ENCODE measurements around the gene OSBPL10. TPM values are rescaled to one million over a fixed set of nuclear protein-coding genes. Genes with fewer than 3 reads are reported as not detected.

OSBPL10 gene
- polyA plus RNA-seq, 1 donor: 12.4 TPM

DNA sequence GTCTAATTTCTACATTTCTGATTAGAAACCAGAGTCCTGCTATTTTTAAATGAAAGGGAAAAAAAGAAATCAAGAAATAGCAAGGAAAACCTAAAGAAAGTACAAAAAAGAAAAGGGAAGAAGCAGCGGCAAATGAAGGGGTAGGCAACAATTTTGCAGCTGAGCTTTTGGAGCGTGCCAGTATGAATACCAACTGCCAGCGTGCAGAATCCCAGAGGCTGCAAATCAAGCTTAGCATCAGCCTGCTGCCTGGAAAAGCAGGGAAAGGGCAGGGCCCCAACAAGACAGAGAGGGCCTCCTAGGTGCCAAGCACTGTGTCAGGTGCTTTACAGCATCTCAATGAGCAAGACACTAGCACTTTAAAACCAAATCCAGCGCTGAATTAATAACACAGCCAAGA is 271.5 kb downstream of the OSBPL10 start:
- DNase-seq: no peak
- Histone ChIP-seq H3K36me3 (ENCODE audit: control insufficient read depth, insufficient read depth, low read length) (no peaks in the 10 kb centered on the region), H3K27me3 (ENCODE audit: control insufficient read depth, insufficient read depth, low read length) (no peaks in the 10 kb centered on the region), H3K27ac (ENCODE audit: low read length) (no peak overlapping the region), H3K9me3 (ENCODE audit: control insufficient read depth, low read depth, low read length) (no peaks in the 10 kb centered on the region), H3K4me3 (ENCODE audit: low read length) (no peak overlapping the region), H3K4me1 (ENCODE audit: control insufficient read depth, insufficient read depth, low read length) (no peaks in the 10 kb centered on the region)
- 100% methylated on average over 2 of the region's 4 CpGs for WGBS (ENCODE audit: insufficient coverage, low lambda C conversion rate)

DNA sequence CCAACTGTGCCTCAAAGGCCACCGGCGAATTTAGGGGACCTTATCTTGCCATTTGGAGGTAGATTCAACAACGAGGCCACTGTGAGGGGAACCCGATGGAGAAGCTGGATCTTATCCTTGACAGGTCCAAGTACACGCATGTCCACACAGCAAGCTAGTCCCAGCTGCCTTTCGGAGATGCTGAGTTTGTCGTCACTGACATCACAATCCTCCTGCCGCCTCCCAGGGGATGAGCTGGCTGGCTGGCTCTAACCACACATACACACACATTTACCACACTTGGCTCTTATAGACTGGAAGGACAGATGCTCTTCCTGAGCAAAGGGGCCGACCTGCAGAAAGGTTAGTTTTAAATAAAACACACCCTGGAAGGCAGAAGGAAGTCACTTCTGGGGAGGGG is 272.1 kb downstream of the OSBPL10 start:
- Histone ChIP-seq H3K27ac (ENCODE audit: low read length) (no peak overlapping the region), H3K27me3 (ENCODE audit: control insufficient read depth, insufficient read depth, low read length) (no peaks in the 10 kb centered on the region), H3K4me1 (ENCODE audit: control insufficient read depth, insufficient read depth, low read length) (no peaks in the 10 kb centered on the region), H3K36me3 (ENCODE audit: control insufficient read depth, insufficient read depth, low read length) (no peaks in the 10 kb centered on the region), H3K9me3 (ENCODE audit: control insufficient read depth, low read depth, low read length) (no peaks in the 10 kb centered on the region), H3K4me3 (ENCODE audit: low read length) (no peak overlapping the region)
- DNase-seq: no peak
- no CpG with 5 or more reads among the region's 9 CpGs for WGBS (ENCODE audit: insufficient coverage, low lambda C conversion rate)

DNA sequence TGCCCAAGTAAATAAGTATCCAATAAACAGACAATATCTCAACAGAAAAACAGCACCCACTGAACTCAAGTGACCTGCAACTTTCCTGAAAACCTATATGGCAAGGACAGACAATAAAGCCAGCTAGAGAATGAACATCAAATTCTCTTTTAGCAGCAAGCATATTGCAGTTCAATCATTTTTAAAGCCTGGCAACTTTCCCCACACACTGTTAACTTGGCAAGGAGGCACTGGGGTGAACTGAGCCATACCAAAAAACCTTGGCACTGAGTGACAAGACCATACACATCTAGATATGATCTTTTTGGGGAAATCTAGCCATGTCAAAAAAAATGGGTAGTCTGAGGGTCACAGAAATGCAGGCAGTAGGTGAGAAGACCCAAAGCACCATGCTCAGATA is 273.8 kb downstream of the OSBPL10 start:
- DNase-seq: no peak
- Histone ChIP-seq H3K27ac (ENCODE audit: low read length) (no peak overlapping the region), H3K27me3 (ENCODE audit: control insufficient read depth, insufficient read depth, low read length) (no peaks in the 10 kb centered on the region), H3K4me3 (ENCODE audit: low read length) (no peak overlapping the region), H3K4me1 (ENCODE audit: control insufficient read depth, insufficient read depth, low read length) (no peaks in the 10 kb centered on the region), H3K9me3 (ENCODE audit: control insufficient read depth, low read depth, low read length) (no peaks in the 10 kb centered on the region), H3K36me3 (ENCODE audit: control insufficient read depth, insufficient read depth, low read length) (no peaks in the 10 kb centered on the region)

DNA sequence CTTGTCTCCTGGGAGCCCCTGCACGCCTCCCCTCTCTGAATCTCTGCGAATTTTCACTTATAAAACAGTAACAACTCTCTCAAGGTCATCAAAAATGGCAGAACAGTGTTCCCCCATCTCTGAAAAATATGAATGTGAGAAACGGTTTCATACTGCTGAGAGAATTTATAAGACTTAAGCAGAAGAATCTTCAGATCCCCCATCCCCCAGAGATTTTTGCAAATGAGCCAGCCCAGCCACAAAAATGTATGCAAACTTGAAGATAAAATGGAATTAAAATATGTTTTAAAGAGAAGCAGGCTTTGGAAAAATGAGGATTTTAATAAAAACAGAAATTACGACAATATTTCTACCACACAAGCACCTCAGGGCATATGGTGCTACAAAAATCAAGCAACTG is 275.3 kb downstream of the OSBPL10 start:
- DNase-seq: no peak
- Histone ChIP-seq H3K4me3 (ENCODE audit: low read length) (no peak overlapping the region), H3K36me3 (ENCODE audit: control insufficient read depth, insufficient read depth, low read length) (peaks cover 4% of the 10 kb centered on the region), H3K27ac (ENCODE audit: low read length) (no peak overlapping the region), H3K27me3 (ENCODE audit: control insufficient read depth, insufficient read depth, low read length) (no peaks in the 10 kb centered on the region), H3K9me3 (ENCODE audit: control insufficient read depth, low read depth, low read length) (no peaks in the 10 kb centered on the region), H3K4me1 (ENCODE audit: control insufficient read depth, insufficient read depth, low read length) (no peaks in the 10 kb centered on the region)
- WGBS (ENCODE audit: insufficient coverage, low lambda C conversion rate): 92% methylated on average over 2 of the region's 4 CpGs

DNA sequence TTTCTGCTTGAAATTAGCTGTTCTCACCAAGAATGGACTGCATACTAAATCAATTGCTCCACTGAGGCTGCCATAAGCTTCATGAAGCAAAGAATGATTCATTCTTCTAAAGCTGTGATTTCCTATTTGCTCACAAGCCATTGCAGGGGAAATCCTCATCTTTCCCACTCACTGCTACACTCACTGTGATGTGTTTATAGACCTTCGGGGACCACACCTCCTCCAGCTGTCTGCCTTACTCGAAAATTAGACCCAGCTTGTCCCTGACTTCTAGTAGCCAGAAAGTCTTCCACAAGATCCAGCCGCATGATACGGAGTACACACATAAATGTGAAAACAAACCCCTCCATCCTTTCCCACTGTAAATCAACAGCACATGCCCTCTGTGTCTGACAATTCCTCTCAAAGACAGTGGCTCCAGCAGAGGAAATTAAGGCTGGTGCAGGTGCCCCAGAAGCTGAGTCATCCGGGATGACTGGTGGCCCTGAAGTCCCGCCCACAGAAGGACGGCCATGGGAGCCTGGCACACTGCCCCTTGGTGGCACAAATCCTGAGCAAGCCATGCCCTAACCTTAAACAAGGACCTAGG is 276.4 kb downstream of the OSBPL10 start:
- H3K4me3 ChIP-seq (ENCODE audit: low read length): no peak overlapping the region
- H3K27me3 ChIP-seq (ENCODE audit: control insufficient read depth, insufficient read depth, low read length): no peaks in the 10 kb centered on the region
- no peak overlapping the region for H3K27ac ChIP-seq (ENCODE audit: low read length)
- H3K36me3 ChIP-seq (ENCODE audit: control insufficient read depth, insufficient read depth, low read length): peaks cover 7% of the 10 kb centered on the region
- no peak for DNase-seq
- no peaks in the 10 kb centered on the region for H3K9me3 ChIP-seq (ENCODE audit: control insufficient read depth, low read depth, low read length)
- no peaks in the 10 kb centered on the region for H3K4me1 ChIP-seq (ENCODE audit: control insufficient read depth, insufficient read depth, low read length)
- no CpG with 5 or more reads among the region's 7 CpGs for WGBS (ENCODE audit: insufficient coverage, low lambda C conversion rate)

DNA sequence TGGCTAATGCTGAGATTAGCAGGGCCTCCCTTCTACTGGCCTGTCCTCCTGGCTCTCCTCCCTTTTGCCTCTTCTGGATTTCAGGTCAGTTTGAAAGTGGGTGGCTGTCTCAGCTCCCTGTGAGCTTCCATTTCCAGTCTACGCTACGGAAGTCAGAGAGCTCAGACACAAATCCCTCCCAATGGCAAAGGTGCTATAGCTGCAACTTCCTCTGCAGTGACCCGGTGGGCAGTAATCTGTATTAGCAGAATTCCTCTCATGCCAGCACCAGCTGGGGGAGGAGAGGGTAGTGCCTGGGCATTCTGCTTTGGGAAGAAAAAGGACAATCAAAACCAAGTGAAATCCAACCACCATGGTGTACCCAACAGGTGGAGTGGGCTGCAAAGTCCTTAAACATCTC is 276.9 kb downstream of the OSBPL10 start:
- WGBS (ENCODE audit: insufficient coverage, low lambda C conversion rate): no CpG with 5 or more reads among the region's 3 CpGs
- Histone ChIP-seq H3K27ac (ENCODE audit: low read length) (no peak overlapping the region), H3K36me3 (ENCODE audit: control insufficient read depth, insufficient read depth, low read length) (peaks cover 12% of the 10 kb centered on the region), H3K27me3 (ENCODE audit: control insufficient read depth, insufficient read depth, low read length) (no peaks in the 10 kb centered on the region), H3K4me3 (ENCODE audit: low read length) (no peak overlapping the region), H3K4me1 (ENCODE audit: control insufficient read depth, insufficient read depth, low read length) (no peaks in the 10 kb centered on the region), H3K9me3 (ENCODE audit: control insufficient read depth, low read depth, low read length) (no peaks in the 10 kb centered on the region)
- no peak for DNase-seq

DNA sequence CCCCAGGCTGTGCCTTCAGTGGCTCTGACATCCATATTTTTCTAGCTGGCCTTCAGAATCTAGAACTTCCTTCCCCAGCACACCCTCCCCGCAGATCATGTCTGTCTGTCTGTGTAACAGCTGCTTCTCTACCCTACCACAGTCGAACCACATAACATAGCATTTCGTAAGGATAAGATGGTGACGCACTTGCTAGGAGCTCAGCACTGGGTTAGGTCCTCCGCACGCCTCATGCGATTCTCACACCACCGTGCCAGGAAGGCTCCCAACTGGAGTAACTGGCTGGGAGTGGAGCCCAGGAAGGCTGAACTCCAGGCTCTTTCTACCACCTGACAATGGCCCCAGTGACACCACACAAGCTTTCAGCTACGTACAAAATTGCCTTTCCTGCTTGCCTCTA is 279.8 kb downstream of the OSBPL10 start:
- Histone ChIP-seq H3K27ac (ENCODE audit: low read length) (no peak overlapping the region), H3K36me3 (ENCODE audit: control insufficient read depth, insufficient read depth, low read length) (peaks cover 15% of the 10 kb centered on the region), H3K4me1 (ENCODE audit: control insufficient read depth, insufficient read depth, low read length) (no peaks in the 10 kb centered on the region), H3K4me3 (ENCODE audit: low read length) (no peak overlapping the region), H3K9me3 (ENCODE audit: control insufficient read depth, low read depth, low read length) (no peaks in the 10 kb centered on the region), H3K27me3 (ENCODE audit: control insufficient read depth, insufficient read depth, low read length) (no peaks in the 10 kb centered on the region)
- DNase-seq: no peak
- no CpG with 5 or more reads among the region's 9 CpGs for WGBS (ENCODE audit: insufficient coverage, low lambda C conversion rate)

DNA sequence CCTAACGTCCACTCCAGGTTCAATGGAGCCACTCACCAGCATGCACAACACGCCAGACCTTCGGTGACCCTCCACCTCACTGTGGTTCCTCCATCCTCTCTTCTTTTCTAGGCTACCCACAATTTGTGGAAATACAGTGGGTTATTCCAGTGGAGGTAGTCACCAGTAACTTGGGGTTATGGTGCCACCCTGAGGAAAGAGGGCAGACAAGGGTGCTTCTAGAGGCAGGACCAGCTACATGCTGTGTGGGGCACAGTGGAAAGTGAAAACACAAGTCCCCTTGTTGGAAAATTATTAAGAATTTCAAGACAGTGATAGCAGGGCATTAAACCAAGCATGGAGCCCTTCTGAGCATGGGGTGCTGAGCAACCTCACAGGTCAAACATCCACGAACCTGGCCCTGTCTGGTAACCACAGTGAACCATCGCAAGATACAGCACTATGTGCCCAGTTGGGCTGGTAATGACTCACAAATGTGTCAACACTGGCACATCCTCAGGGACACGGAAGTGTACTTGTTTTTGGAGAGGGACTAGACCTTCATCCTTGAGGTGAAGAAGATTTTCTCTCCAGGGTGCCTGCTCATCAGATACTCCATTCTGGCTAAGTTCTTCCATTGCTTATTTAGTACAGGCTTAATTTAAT is 281.6 kb downstream of the OSBPL10 start:
- Histone ChIP-seq H3K4me1 (ENCODE audit: control insufficient read depth, insufficient read depth, low read length) (no peaks in the 10 kb centered on the region), H3K9me3 (ENCODE audit: control insufficient read depth, low read depth, low read length) (no peaks in the 10 kb centered on the region), H3K4me3 (ENCODE audit: low read length) (no peak overlapping the region), H3K36me3 (ENCODE audit: control insufficient read depth, insufficient read depth, low read length) (peaks cover 15% of the 10 kb centered on the region), H3K27me3 (ENCODE audit: control insufficient read depth, insufficient read depth, low read length) (no peaks in the 10 kb centered on the region), H3K27ac (ENCODE audit: low read length) (no peak overlapping the region)
- no CpG with 5 or more reads among the region's 6 CpGs for WGBS (ENCODE audit: insufficient coverage, low lambda C conversion rate)
- no peak for DNase-seq

DNA sequence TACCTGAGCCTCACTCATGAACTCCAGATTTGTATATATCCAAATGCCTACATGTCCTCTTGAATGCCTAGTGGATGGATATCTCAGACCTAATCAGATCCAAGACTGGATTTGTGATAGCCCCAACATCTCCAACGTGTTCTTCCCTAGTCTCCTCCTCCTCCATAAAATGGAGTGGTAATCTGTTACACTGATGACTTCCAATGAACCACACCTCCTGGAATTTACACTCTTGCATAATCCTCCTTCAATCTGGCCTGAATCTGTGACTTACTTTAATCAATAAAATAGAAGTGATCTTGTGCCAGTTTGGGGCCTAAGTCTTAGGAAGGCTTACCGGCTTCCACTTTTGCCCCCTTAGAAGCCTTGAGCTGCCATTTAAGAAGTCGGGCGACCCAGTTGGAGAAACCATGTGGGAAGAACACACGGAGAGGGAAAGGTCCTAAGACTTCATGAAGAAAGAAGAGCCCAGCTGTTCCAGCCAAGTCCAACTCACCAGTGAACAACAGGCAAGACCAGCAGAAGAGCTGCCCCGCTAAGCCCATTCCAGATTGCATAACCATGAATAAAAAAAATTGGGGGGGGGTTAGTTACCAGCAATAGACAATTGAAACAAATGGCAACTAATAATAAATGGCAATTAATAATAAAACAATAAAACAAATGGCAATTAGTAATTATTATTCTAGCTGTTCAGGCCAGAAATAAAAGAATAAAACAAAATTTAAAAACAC is 284.1 kb downstream of the OSBPL10 start:
- no peak for DNase-seq
- no peaks in the 10 kb centered on the region for H3K4me1 ChIP-seq (ENCODE audit: control insufficient read depth, insufficient read depth, low read length)
- WGBS (ENCODE audit: insufficient coverage, low lambda C conversion rate): 50% methylated on average over 1 of the region's 6 CpGs
- peaks cover 15% of the 10 kb centered on the region for H3K36me3 ChIP-seq (ENCODE audit: control insufficient read depth, insufficient read depth, low read length)
- H3K27me3 ChIP-seq (ENCODE audit: control insufficient read depth, insufficient read depth, low read length): no peaks in the 10 kb centered on the region
- H3K4me3 ChIP-seq (ENCODE audit: low read length): no peak overlapping the region
- H3K27ac ChIP-seq (ENCODE audit: low read length): no peak overlapping the region
- H3K9me3 ChIP-seq (ENCODE audit: control insufficient read depth, low read depth, low read length): no peaks in the 10 kb centered on the region

DNA sequence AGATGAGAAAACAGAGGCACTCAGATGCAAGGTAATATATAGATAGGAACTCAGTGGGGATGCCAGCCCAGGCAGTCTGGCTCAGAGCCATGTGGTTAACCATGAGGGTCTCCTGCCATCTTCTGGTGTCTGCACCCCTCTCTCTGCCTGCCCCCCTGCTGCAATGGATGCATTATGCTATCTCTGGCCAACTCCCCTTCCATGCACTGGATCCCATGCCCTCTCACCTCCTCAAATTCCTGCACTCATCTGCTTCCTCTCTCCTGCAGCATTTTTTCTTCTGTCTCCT is 285.1 kb downstream of the OSBPL10 start:
- H3K4me1 ChIP-seq (ENCODE audit: control insufficient read depth, insufficient read depth, low read length): no peaks in the 10 kb centered on the region
- no peak for DNase-seq
- peaks cover 13% of the 10 kb centered on the region for H3K36me3 ChIP-seq (ENCODE audit: control insufficient read depth, insufficient read depth, low read length)
- no peaks in the 10 kb centered on the region for H3K27me3 ChIP-seq (ENCODE audit: control insufficient read depth, insufficient read depth, low read length)
- H3K4me3 ChIP-seq (ENCODE audit: low read length): no peak overlapping the region
- no peak overlapping the region for H3K27ac ChIP-seq (ENCODE audit: low read length)
- no peaks in the 10 kb centered on the region for H3K9me3 ChIP-seq (ENCODE audit: control insufficient read depth, low read depth, low read length)

Data from large intestine (tissue), 3 donors.